Stimulated activated CD8-positive, alpha-beta memory T cell treated with anti-CD3 and anti-CD28 coated beads, Interleukin-7, amount 100 ng/mL, for 48 hours (primary cell): ENCODE data around the gene CYSRT1.

ENCODE experiments used
- DNase-seq, 2 donors: peaks; one replicate each; pipeline ENCODE4 v3.0.0-alpha.2; 2020; ENCODE audit warnings: low read depth in 1 of 2; ENCODE audit errors: extremely low read depth in 1 of 2

Gene CYSRT1

GRCh38 chr9:137205126-137206069, 19.6 kb upstream of the CYSRT1 start, which contains the start of the genes NDOR1 and TMEM203:
NDOR1 (plus strand) TSS chr9:137205700; CDS start chr9:137205778, 78 bp downstream.
TMEM203 (minus strand) TSS chr9:137205648; CDS start chr9:137205414, 234 bp downstream.
- peak; percentile 88 to 89 for DNase-seq

GRCh38 chr9:137206602-137207001, 18.4 kb upstream of the CYSRT1 start:
- DNase-seq = no peak

- DNase-seq = no peak
Measured at GRCh38 chr9:137211532-137211931, 13.4 kb upstream of the CYSRT1 start.

- no peak for DNase-seq
Measured at GRCh38 chr9:137212520-137212919, 12.5 kb upstream of the CYSRT1 start.

GRCh38 chr9:137213160-137214060, 11.6 kb upstream of the CYSRT1 start:
- no peak for DNase-seq

GRCh38 chr9:137214620-137215019, 10.4 kb upstream of the CYSRT1 start:
- DNase-seq = no peak

- DNase-seq = no peak
Measured at GRCh38 chr9:137215196-137215986, 9.6 kb upstream of the CYSRT1 start.

GRCh38 chr9:137216188-137216965, 8.6 kb upstream of the CYSRT1 start:
- DNase-seq = no peak

- DNase-seq = no peak
Measured at GRCh38 chr9:137217276-137218211, 7.4 kb upstream of the CYSRT1 start.

- DNase-seq = no peak
Measured at GRCh38 chr9:137218212-137218753, 6.7 kb upstream of the CYSRT1 start.

GRCh38 chr9:137218754-137219271, 6.2 kb upstream of the CYSRT1 start:
- DNase-seq = no peak

GRCh38 chr9:137219757-137220316, 5.1 kb upstream of the CYSRT1 start:
- no peak for DNase-seq

- DNase-seq = no peak
Measured at GRCh38 chr9:137220317-137221094, 4.5 kb upstream of the CYSRT1 start.

- no peak for DNase-seq
Measured at GRCh38 chr9:137221095-137221505, 3.9 kb upstream of the CYSRT1 start.

GRCh38 chr9:137221506-137222111, 3.4 kb upstream of the CYSRT1 start:
- no peak for DNase-seq

- DNase-seq = no peak
Measured at GRCh38 chr9:137222190-137223077, 2.5 kb upstream of the CYSRT1 start, which contains the start of gene RNF208. RNF208 (minus strand) TSS chr9:137222240; CDS start chr9:137221212, 1,028 bp downstream.
